Muscle layer of duodenum (tissue), 2 donors: ENCODE data around the gene TGFBR1.

Experiments used
- H3K27ac ChIP-seq: one replicate; pipeline ENCODE4 v1.7.0; 2013; ENCODE audit warnings: mild to moderate bottlenecking, low read length
- H3K27me3 ChIP-seq: one replicate; pipeline ENCODE4 v1.7.0; 2013; ENCODE audit warnings: low read depth, mild to moderate bottlenecking, control low read depth, low read length
- H3K36me3 ChIP-seq, 2 donors: one replicate each; pipeline ENCODE4 v1.7.0; 2013; ENCODE audit warnings: low read length in 2 of 2, control low read depth in 1 of 2, mild to moderate bottlenecking in 1 of 2; ENCODE audit not compliant: insufficient read depth in 2 of 2, control insufficient read depth in 1 of 2
- H3K4me1 ChIP-seq, 2 donors: one replicate each; pipeline ENCODE4 v1.7.0; 2013; ENCODE audit warnings: low read length in 2 of 2, mild to moderate bottlenecking in 2 of 2, control low read depth in 1 of 2, moderate library complexity in 1 of 2; ENCODE audit not compliant: insufficient read depth in 2 of 2, control insufficient read depth in 1 of 2
- H3K4me3 ChIP-seq, 2 donors: one replicate each; pipeline ENCODE4 v1.7.0; 2013; ENCODE audit warnings: low read length in 2 of 2, low read depth in 1 of 2, mild to moderate bottlenecking in 1 of 2
- H3K9me3 ChIP-seq, 2 donors: one replicate each; pipeline ENCODE4 v1.7.0; 2013; ENCODE audit warnings: low read length in 2 of 2, control low read depth in 1 of 2, mild to moderate bottlenecking in 1 of 2; ENCODE audit not compliant: control insufficient read depth in 1 of 2
- donor health status: healthy.

The TGFBR1 gene

GRCh38 chr9:99069075-99069474, 35.8 kb upstream of the TGFBR1 start:
- H3K27me3 ChIP-seq = no peaks in the 10 kb centered on the region
- peaks cover 4 to 16% of the 10 kb centered on the region in 2 donors for H3K4me1 ChIP-seq
- no peak overlapping the region for H3K4me3 ChIP-seq
- no peaks in the 10 kb centered on the region for H3K9me3 ChIP-seq
- H3K27ac ChIP-seq = peak overlapping the region; percentile 3
- peaks cover 6 to 40% of the 10 kb centered on the region in 2 donors for H3K36me3 ChIP-seq

DNA sequence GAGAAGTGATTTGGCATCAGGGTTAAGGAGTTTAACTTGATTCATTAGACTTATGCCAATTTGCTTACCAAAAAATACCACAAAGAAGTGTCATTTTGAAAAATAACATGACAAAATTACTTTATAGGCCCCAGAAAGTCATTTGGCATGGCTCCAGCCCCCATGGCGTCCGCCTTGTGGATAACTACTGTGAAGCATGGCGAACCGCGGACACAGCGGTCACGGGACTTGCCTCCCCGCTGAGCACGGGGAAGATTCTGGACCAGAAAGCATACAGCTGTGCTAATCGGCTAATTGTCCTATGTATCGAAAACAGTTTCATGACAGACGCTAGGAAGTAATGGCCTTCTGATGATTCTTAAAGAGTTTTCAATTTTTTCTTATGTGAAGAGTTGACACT, 35.4 kb upstream of the TGFBR1 start:
- Histone ChIP-seq H3K4me1 (peaks cover 4 to 16% of the 10 kb centered on the region in 2 donors), H3K9me3 (no peaks in the 10 kb centered on the region), H3K27ac (no peak overlapping the region), H3K36me3 (peaks cover 6 to 38% of the 10 kb centered on the region in 2 donors), H3K4me3 (no peak overlapping the region), H3K27me3 (no peaks in the 10 kb centered on the region)

DNA sequence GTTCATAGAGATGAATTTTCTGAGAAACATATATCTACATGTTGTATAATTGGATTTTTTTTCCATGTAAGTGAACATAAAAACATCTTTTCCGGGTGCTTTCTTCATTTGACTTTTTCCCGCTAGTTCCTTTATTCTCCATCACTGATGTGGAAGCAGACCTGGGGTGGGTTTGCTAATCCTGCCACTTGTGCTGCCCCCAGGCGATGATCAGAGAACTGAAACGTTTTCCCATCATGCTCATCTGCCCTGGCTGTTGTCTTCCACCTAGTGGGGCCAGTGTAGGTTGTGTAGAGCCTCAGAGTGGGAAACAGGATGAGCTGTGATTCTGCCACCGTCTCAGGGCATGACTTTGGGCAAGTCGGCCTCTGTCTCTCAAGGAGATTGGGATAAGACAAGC, 34.2 kb upstream of the TGFBR1 start:
- Histone ChIP-seq H3K27ac (no peak overlapping the region), H3K27me3 (no peaks in the 10 kb centered on the region), H3K9me3 (no peaks in the 10 kb centered on the region), H3K36me3 (peaks cover 6 to 33% of the 10 kb centered on the region in 2 donors), H3K4me3 (no peak overlapping the region), H3K4me1 (peaks cover 4 to 16% of the 10 kb centered on the region in 2 donors)

DNA sequence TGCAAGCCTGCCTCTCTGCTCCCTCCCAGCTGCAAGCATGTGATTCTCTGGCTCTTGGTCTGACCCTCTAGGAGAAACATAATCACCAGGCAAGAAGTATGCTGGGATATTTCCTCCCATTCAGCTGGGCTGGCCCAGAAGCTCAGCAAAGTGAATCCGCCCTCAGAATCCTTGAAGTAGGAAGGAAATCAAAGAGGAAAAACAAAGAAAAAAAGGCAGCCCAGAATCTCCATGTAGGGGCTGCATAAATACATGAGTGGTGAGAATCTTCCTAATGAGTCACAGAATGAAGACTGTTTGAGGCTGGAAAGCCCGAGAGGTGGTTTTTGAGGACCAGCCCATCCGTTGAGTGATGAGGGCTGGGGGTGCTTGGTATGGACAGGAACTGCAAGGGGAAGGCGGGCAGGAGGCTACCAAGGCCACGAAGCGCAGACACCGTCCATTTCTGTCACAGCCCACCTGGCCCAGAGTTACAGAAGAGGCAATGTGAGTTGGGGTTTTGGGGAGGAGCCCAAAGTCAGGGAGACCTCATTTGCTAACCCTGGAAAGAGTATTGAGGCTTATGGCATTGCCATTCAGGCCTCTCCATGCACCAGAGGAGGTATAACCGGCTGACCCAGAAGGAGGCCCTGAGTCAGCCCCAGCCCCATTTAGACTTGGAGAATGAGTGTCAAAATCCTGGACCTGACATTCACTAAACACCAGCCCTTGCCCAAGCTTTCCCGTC, 33.4 kb upstream of the TGFBR1 start:
- Histone ChIP-seq H3K27me3 (no peaks in the 10 kb centered on the region), H3K4me1 (peaks cover 4 to 16% of the 10 kb centered on the region in 2 donors), H3K4me3 (no peak overlapping the region), H3K27ac (no peak overlapping the region), H3K9me3 (no peaks in the 10 kb centered on the region), H3K36me3 (peaks cover 6 to 33% of the 10 kb centered on the region in 2 donors)

DNA sequence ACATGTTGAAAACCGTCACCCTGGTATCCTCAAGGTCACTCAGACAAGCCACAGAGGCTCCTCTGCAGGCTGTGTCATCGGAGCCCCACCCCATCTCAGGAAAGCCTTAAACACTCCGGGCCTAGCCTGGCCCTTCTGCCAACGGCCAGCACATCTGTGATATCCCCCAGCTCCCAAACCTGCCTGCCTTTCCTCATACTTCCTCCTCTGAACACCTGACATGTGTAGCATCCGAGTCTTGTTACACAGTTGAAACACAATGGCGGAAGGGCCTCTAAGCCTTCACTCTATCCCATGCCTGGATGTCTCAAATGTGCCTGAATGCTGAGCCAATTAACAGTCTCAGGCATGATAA, 32.9 kb upstream of the TGFBR1 start:
- H3K36me3 ChIP-seq = peaks cover 6 to 28% of the 10 kb centered on the region in 2 donors
- no peak overlapping the region for H3K27ac ChIP-seq
- H3K9me3 ChIP-seq = no peaks in the 10 kb centered on the region
- peaks cover 4 to 16% of the 10 kb centered on the region in 2 donors for H3K4me1 ChIP-seq
- H3K27me3 ChIP-seq = no peaks in the 10 kb centered on the region
- H3K4me3 ChIP-seq = no peak overlapping the region

- H3K9me3 ChIP-seq = no peaks in the 10 kb centered on the region
- H3K27ac ChIP-seq = no peak overlapping the region
- peaks cover 0 to 18% of the 10 kb centered on the region in 2 donors for H3K36me3 ChIP-seq
- H3K4me1 ChIP-seq = peaks cover 4 to 16% of the 10 kb centered on the region in 2 donors
- no peak overlapping the region for H3K4me3 ChIP-seq
- no peaks in the 10 kb centered on the region for H3K27me3 ChIP-seq
Measured at GRCh38 chr9:99073347-99073746, 31.6 kb upstream of the TGFBR1 start.

DNA sequence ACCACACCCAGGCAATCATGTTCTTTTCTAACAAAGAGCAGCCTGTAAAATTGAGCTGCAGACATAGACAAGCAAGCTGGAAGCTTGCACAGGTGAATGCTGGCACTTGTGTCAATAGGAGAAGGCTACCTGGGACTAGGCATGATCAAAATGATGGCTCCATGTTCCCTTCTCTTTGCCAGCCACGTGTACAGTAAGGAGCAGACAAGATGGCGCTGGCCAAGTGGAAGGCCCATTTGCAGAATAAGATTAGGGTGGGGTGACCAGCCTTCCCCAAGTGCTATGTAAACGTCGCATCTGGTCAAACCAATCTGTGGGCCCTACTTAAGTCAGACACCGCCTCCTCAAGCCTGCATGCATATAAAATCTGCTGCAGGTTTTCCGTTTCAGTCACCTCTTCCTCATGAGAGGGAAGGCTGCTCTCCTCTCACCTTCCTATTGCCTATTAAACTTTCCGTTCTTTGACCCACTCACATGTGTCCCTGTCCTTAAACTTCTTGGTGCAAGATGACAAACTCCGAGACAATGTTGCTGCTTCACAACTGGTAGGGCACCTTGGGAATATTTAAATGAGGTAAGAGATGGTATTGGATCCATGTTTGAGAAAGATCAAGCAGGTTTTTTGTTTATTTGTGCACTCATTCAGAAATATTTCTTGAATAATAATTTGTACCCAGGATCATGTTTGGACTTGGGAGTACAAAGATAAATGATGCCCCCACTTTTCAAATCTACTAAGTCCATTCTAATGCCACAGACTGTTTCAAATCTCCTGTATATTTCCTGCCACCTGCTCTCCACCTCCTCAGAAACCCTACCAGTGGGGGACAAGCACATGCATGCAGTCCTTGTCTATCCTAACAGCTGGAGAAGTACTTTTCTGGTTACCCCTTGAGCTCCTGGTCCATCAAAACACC, 30.7 kb upstream of the TGFBR1 start:
- H3K27ac ChIP-seq = no peak overlapping the region
- no peaks in the 10 kb centered on the region for H3K27me3 ChIP-seq
- H3K36me3 ChIP-seq = peaks cover 0 to 9% of the 10 kb centered on the region in 2 donors
- H3K4me1 ChIP-seq = peaks cover 4 to 13% of the 10 kb centered on the region in 2 donors
- H3K9me3 ChIP-seq = no peaks in the 10 kb centered on the region
- H3K4me3 ChIP-seq = no peak overlapping the region

- H3K4me3 ChIP-seq = no peak overlapping the region
- peaks cover 0 to 4% of the 10 kb centered on the region in 2 donors for H3K36me3 ChIP-seq
- H3K4me1 ChIP-seq = peaks cover 4 to 9% of the 10 kb centered on the region in 2 donors
- no peak overlapping the region for H3K27ac ChIP-seq
- no peaks in the 10 kb centered on the region for H3K9me3 ChIP-seq
- no peaks in the 10 kb centered on the region for H3K27me3 ChIP-seq
Measured at GRCh38 chr9:99074902-99075245, 30.0 kb upstream of the TGFBR1 start.

GRCh38 chr9:99075246-99075912, 29.5 kb upstream of the TGFBR1 start:
- no peak overlapping the region for H3K4me3 ChIP-seq
- peaks cover 0 to 4% of the 10 kb centered on the region in 2 donors for H3K36me3 ChIP-seq
- no peaks in the 10 kb centered on the region for H3K9me3 ChIP-seq
- H3K27me3 ChIP-seq = no peaks in the 10 kb centered on the region
- peaks cover 0 to 9% of the 10 kb centered on the region in 2 donors for H3K4me1 ChIP-seq
- H3K27ac ChIP-seq = no peak overlapping the region

DNA sequence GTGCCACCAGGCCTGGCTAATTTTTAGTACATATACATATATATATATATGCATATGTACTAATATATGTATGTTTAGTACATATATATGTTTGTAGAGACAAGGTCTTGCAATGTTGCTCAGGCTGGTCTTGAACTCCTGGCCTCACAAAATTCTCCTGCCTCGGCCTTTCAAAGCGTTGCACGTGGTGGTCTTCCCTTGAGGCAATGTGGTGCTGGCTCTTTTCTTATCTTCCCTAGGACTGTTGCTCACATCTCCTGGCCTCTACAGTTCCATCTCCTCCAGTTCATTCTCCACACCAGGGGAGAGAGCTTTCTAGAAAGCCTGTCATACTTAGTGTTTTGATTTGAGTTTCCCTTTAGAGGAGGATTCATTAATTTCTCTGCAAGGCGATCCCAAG, 28.9 kb upstream of the TGFBR1 start:
- Histone ChIP-seq H3K27ac (no peak overlapping the region), H3K27me3 (no peaks in the 10 kb centered on the region), H3K9me3 (no peaks in the 10 kb centered on the region), H3K36me3 (peaks cover 0 to 4% of the 10 kb centered on the region in 2 donors), H3K4me1 (peaks cover 0 to 8% of the 10 kb centered on the region in 2 donors), H3K4me3 (no peak overlapping the region)
